ENCODE measurements around the gene PIK3R3.

DNA sequence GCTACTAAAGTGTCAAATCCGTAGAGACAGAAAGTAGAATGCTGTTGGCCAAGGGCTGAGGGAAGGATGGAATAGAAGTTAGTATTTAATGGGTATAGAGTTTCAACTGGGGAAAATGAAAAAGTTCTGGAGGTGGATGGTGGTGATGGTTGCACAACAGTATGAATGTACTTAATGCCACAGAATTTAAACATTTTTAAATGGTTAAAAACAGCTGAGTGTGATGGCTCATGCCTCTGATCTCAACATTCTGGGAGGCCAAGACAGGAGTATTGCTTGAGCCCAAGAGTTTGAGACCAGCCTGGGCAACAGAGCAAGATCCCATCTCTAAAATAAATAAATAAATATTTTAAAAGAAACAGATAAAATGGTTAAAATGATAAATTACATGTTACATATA, 44.5 kb downstream of the PIK3R3 start:
- TF ChIP-seq POLR2A (IDR thresholded peaks at IDR 0.05; ENCODE audit: low read depth, low read length) (no peak), POLR2AphosphoS5 (IDR thresholded peaks at IDR 0.05; ENCODE audit: low read depth, low read length) (no peak), TAF1 (IDR thresholded peaks at IDR 0.05; ENCODE audit: borderline replicate concordance, low read depth, low read length) (no peak)

Data from GM12892 (cell line).